PC-9 (cell line): ENCODE results near the gene RAB5B. TPM values are rescaled to one million over a fixed set of nuclear protein-coding genes. Genes with fewer than 3 reads are reported as not detected.
"Not testable (repeated sequence)": the region's sequence is repeated elsewhere in the genome, so short reads cannot be mapped to it uniquely, and the experiment has no call there.

Experiments
- BruUV-seq: library from RNA; stranded (reverse); fragments of 400-500 nt; replicated peaks from 2 replicates; lab custom pipeline; 2021; lab: Mats Ljungman, UMichigan
- CTCF ChIA-PET: fragments of 300-600 bp; sonication (Branson Sonifier 250); formaldehyde crosslinking; loops from one replicate; lab custom pipeline; 2022; ENCODE audit warnings: antibody characterized with exemption; lab: Charles Lee
- POLR2A ChIA-PET: fragments of 300-600 bp; sonication (Branson Sonifier 250); formaldehyde crosslinking; loops from one replicate; lab custom pipeline; 2022; ENCODE audit warnings: antibody characterized with exemption; ENCODE audit not compliant: unreplicated experiment; lab: Charles Lee
- DNase-seq, 2 experiments: peaks; one replicate each; pipeline versions ENCODE4 v3.0.0 to v3.0.0-alpha.2; 2015 to 2022; ENCODE audit warnings: mixed read lengths in 1 of 2
- H2AFZ ChIP-seq: fragments of 200-600 bp; sonication (generic); 2 replicates; pipeline ENCODE4 v1.8.1; 2017; ENCODE audit warnings: antibody characterized with exemption
- H3F3A ChIP-seq: fragments of 200-600 bp; sonication (generic); 2 replicates; pipeline ENCODE4 v1.8.1; 2017; ENCODE audit warnings: antibody characterized with exemption, mild to moderate bottlenecking, low read depth; ENCODE audit not compliant: insufficient read depth
- H3K27ac ChIP-seq: fragments of 200-600 bp; sonication (generic); 2 replicates; pipeline ENCODE4 v1.6.1; 2016; ENCODE audit warnings: mixed run types
- H3K27me3 ChIP-seq: fragments of 200-600 bp; sonication (generic); 2 replicates; pipeline ENCODE4 v1.6.1; 2016; ENCODE audit warnings: low read depth, mixed run types; ENCODE audit not compliant: insufficient read depth
- H3K36me3 ChIP-seq: fragments of 200-600 bp; sonication (generic); 2 replicates; pipeline ENCODE4 v1.6.1; 2016; ENCODE audit warnings: low read depth, mixed run types
- H3K4me1 ChIP-seq: fragments of 200-600 bp; sonication (generic); replicated peaks from 2 replicates; pipeline ENCODE4 v1.6.1; 2016; ENCODE audit warnings: mixed run types; ENCODE audit not compliant: insufficient read depth
- H3K4me2 ChIP-seq: fragments of 200-600 bp; sonication (generic); 2 replicates; pipeline ENCODE4 v1.6.1; 2017; ENCODE audit warnings: mixed run types
- H3K4me3 ChIP-seq: fragments of 200-600 bp; sonication (generic); 2 replicates; pipeline ENCODE4 v1.6.1; 2016; ENCODE audit warnings: mixed run types
- H3K79me2 ChIP-seq: fragments of 200-600 bp; sonication (generic); 2 replicates; pipeline ENCODE4 v1.6.1; 2017; ENCODE audit warnings: low read depth, mixed run types
- H3K9me2 ChIP-seq: fragments of 200-600 bp; sonication (generic); 2 replicates; pipeline ENCODE4 v1.8.1; 2017; ENCODE audit warnings: mild to moderate bottlenecking; ENCODE audit not compliant: insufficient read depth
- H3K9me3 ChIP-seq: fragments of 200-600 bp; sonication (generic); 2 replicates; pipeline ENCODE4 v1.8.1; 2016; ENCODE audit warnings: low read depth; ENCODE audit not compliant: insufficient read depth
- H4K20me1 ChIP-seq: fragments of 200-600 bp; sonication (generic); 2 replicates; pipeline ENCODE4 v1.8.1; 2017; ENCODE audit not compliant: insufficient read depth
- CTCF ChIP-seq: fragments of 200-600 bp; sonication (generic); conservative IDR thresholded peaks from 2 replicates; pipeline ENCODE4 v1.6.1; 2017; ENCODE audit warnings: mixed run types, antibody characterized with exemption, mild to moderate bottlenecking, moderate library complexity
- EZH2 ChIP-seq: fragments of 200-600 bp; sonication (generic); IDR thresholded peaks from 2 replicates; pipeline ENCODE4 v1.8.0; 2017; ENCODE audit warnings: antibody characterized with exemption, low read depth
- intact Hi-C: fragments of 100-400 bp; cut with micrococcal nuclease; formaldehyde crosslinking; loops from one replicate; pipeline ENCODE4 v1.10.0; 2022; ENCODE audit not compliant: unreplicated experiment
- total RNA-seq: library from RNA; stranded (reverse); gene quantifications from 2 replicates; pipeline ENCODE4 v1.2.3, GENCODE V29; 2021

The RAB5B gene
- total RNA-seq, 1 experiment from 2014 or later = 122 TPM

GRCh38 chr12:55996201-55996714, 22.4 kb downstream of the RAB5B start:
- H3K79me2 ChIP-seq = peaks cover 5% of the 10 kb centered on the region; the same call in 1 of the 2 replicates
- no peak overlapping the region for H3K27ac ChIP-seq
- peak; percentile 91 for TF ChIP-seq CTCF
- TF ChIP-seq EZH2 = no peak
- H3K27me3 ChIP-seq = no peaks in the 10 kb centered on the region
- no peaks in the 10 kb centered on the region for H3K9me3 ChIP-seq
- peaks cover 22% of the 10 kb centered on the region; the same call in 1 of the 2 replicates for H3F3A ChIP-seq
- DNase-seq = peak; percentile 52 to 57
- H3K4me2 ChIP-seq = peak overlapping the region; percentile 89
- no TSS peak for BruUV-seq
- H3K4me1 ChIP-seq = peaks cover 9% of the 10 kb centered on the region
- no peaks in the 10 kb centered on the region for H4K20me1 ChIP-seq
- H2AFZ ChIP-seq = peak overlapping the region; percentile 71
- H3K36me3 ChIP-seq = no peaks in the 10 kb centered on the region
- intact Hi-C loops = loop anchor here (1.0 to 2.0 kb wide), 3 partner anchors 33 to 193 kb away; partner anchors contain the start of genes PA2G4 and SMARCC2
- H3K9me2 ChIP-seq = no peaks in the 10 kb centered on the region
- ChIA-PET CTCF (interaction anchor here (0.5 to 2.2 kb wide), 16 partner anchors 11 to 258 kb away, joined by 3 to 23 read pairs (median 4); no protein-coding TSS in a partner anchor), POLR2A (interaction anchor here (0.6 to 1.2 kb wide), 2 partner anchors 108 to 226 kb away, joined by 3 to 5 read pairs; partner anchors contain the start of genes PA2G4 and RNF41)
- peak overlapping the region; percentile 70 for H3K4me3 ChIP-seq

- peak within 1 kb of the TSS; percentile 70 for H3K4me3 ChIP-seq
- peak within 1 kb of the TSS; percentile 89 for H3K4me2 ChIP-seq
- H3K27ac ChIP-seq = no peak within 1 kb of the TSS
- H3K9me2 ChIP-seq = no peaks in the 10 kb centered on the region
- intact Hi-C loops = loop anchor here (1.0 to 2.0 kb wide), 4 partner anchors 32 to 192 kb away; partner anchors contain the start of genes PA2G4, RPS26 and SMARCC2
- ChIA-PET CTCF (interaction anchor here (0.6 to 2.2 kb wide), 9 partner anchors 10 to 274 kb away, joined by 3 to 10 read pairs (median 6); partner anchors contain the start of gene RAB5B), POLR2A (interaction anchor here (0.6 to 1.2 kb wide), 8 partner anchors 10 to 1748 kb away, joined by 3 to 8 read pairs (median 6); partner anchors contain the start of genes PA2G4, PYM1, RAB5B and STAT2)
- no peaks in the 10 kb centered on the region for H3K36me3 ChIP-seq
- DNase-seq = peak; percentile 94 to 95
- TF ChIP-seq CTCF (no peak; the same call in 1 of the 2 replicates), EZH2 (no peak)
- no peaks in the 10 kb centered on the region for H3K27me3 ChIP-seq
- H3K79me2 ChIP-seq = peaks cover 5% of the 10 kb centered on the region; the same call in 1 of the 2 replicates
- H4K20me1 ChIP-seq = no peaks in the 10 kb centered on the region
- no peaks in the 10 kb centered on the region for H3K9me3 ChIP-seq
- TSS peak; percentile 55 for BruUV-seq
- H3K4me1 ChIP-seq = peaks cover 9% of the 10 kb centered on the region
- peak within 1 kb of the TSS; percentile 92 for H2AFZ ChIP-seq
- peaks cover 22% of the 10 kb centered on the region; the same call in 1 of the 2 replicates for H3F3A ChIP-seq
Observed at GRCh38 chr12:55996715-55997534, 23.0 kb downstream of the RAB5B start, which contains the start of gene SUOX. Gene SUOX (plus strand): TSS chr12:55997276. CDS start chr12:56002222, 4,946 bp downstream.

- TF ChIP-seq CTCF (no peak), EZH2 (no peak)
- DNase-seq = peak in 1 of 2 experiments; percentile 29
- BruUV-seq = TSS peak; percentile 17
- peak overlapping the region; percentile 89 for H3K4me2 ChIP-seq
- ChIA-PET POLR2A (interaction anchor here (0.6 to 1.2 kb wide), 7 partner anchors 10 to 362 kb away, joined by 3 to 8 read pairs (median 6); partner anchors contain the start of genes PA2G4, PYM1, RAB5B and STAT2), CTCF (interaction anchor here (0.6 to 2.2 kb wide), 6 partner anchors 10 to 275 kb away, joined by 4 to 10 read pairs (median 7); partner anchors contain the start of gene RAB5B)
- intact Hi-C loops = loop anchor here (1.0 to 2.0 kb wide), 3 partner anchors 44 to 191 kb away; partner anchors contain the start of genes PA2G4, RPS26 and SMARCC2
- H3K36me3 ChIP-seq = no peaks in the 10 kb centered on the region
- no peaks in the 10 kb centered on the region for H4K20me1 ChIP-seq
- no peaks in the 10 kb centered on the region for H3K9me2 ChIP-seq
- peaks cover 5% of the 10 kb centered on the region; the same call in 1 of the 2 replicates for H3K79me2 ChIP-seq
- H3K27ac ChIP-seq = no peak overlapping the region
- peaks cover 22% of the 10 kb centered on the region; the same call in 1 of the 2 replicates for H3F3A ChIP-seq
- peak overlapping the region; percentile 70 for H3K4me3 ChIP-seq
- peak overlapping the region; percentile 92 for H2AFZ ChIP-seq
- H3K27me3 ChIP-seq = no peaks in the 10 kb centered on the region
- H3K9me3 ChIP-seq = no peaks in the 10 kb centered on the region
- H3K4me1 ChIP-seq = peaks cover 9% of the 10 kb centered on the region
Observed at GRCh38 chr12:55997535-55997859, 23.6 kb downstream of the RAB5B start.

GRCh38 chr12:55999522-55999921, 25.6 kb downstream of the RAB5B start:
- BruUV-seq, H3K27ac ChIP-seq, H4K20me1 ChIP-seq, H3K9me3 ChIP-seq, H3K9me2 ChIP-seq, POLR2A ChIA-PET, H3K36me3 ChIP-seq, H3K27me3 ChIP-seq, H3K4me1 ChIP-seq, H3K4me2 ChIP-seq, H2AFZ ChIP-seq, DNase-seq, intact Hi-C loops, H3K4me3 ChIP-seq, H3K79me2 ChIP-seq, CTCF ChIA-PET: not testable (repeated sequence)
- peaks cover 14% of the 10 kb centered on the region; the same call in 1 of the 2 replicates for H3F3A ChIP-seq
